Hematopoietic multipotent progenitor cell (in vitro differentiated cells): ENCODE data around the gene PRRT3. TPM values are rescaled to one million over a fixed set of nuclear protein-coding genes. Genes with fewer than 3 reads are reported as not detected.
"Not testable (repeated sequence)": the region's sequence is repeated elsewhere in the genome, so short reads cannot be mapped to it uniquely, and the experiment has no call there.

Experiments used
- DNase-seq, 3 donors: peaks; one replicate each; pipeline ENCODE4 v3.0.0-alpha.2; 2011 to 2015; ENCODE audit warnings: low read depth in 2 of 3, low spot score in 2 of 3
- total RNA-seq: library from RNA; depleted of rRNA; stranded (reverse); fragments of >200 nt; gene quantifications from one replicate; pipeline ENCODE4 v1.2.3, GENCODE V29; 2012

The PRRT3 gene
- total RNA-seq, 1 donor, result 8.1 TPM

GRCh38 chr3:9948586-9948985, 3.6 kb downstream of the PRRT3 start:
- no peak for DNase-seq

GRCh38 chr3:9947025-9947995, 4.9 kb downstream of the PRRT3 start:
- DNase-seq, result no peak

GRCh38 chr3:9946112-9947024, 5.8 kb downstream of the PRRT3 start:
- peak; percentile 41 to 90 (median 86) for DNase-seq

GRCh38 chr3:9945358-9945757, 6.8 kb downstream of the PRRT3 start:
- DNase-seq, result no peak

- no peak for DNase-seq
These were observed 7.9 kb downstream of the PRRT3 start for GRCh38 chr3:9944271-9944670.

- DNase-seq, result no peak
These were observed 9.1 kb downstream of the PRRT3 start for GRCh38 chr3:9942934-9943690.

GRCh38 chr3:9942164-9942563, 10.0 kb downstream of the PRRT3 start:
- no peak for DNase-seq

GRCh38 chr3:9940746-9941145, 11.5 kb downstream of the PRRT3 start:
- DNase-seq, result no peak

GRCh38 chr3:9939906-9940305, 12.3 kb downstream of the PRRT3 start:
- DNase-seq, result not testable (repeated sequence)

- no peak for DNase-seq
These were observed 13.2 kb downstream of the PRRT3 start for GRCh38 chr3:9938966-9939365.

- no peak for DNase-seq
These were observed 14.5 kb downstream of the PRRT3 start for GRCh38 chr3:9937486-9938238.

GRCh38 chr3:9935966-9936510, 16.2 kb downstream of the PRRT3 start:
- no peak for DNase-seq

GRCh38 chr3:9934993-9935392, 17.2 kb downstream of the PRRT3 start:
- no peak for DNase-seq

GRCh38 chr3:9934235-9934621, 18.0 kb downstream of the PRRT3 start:
- DNase-seq, result peak in 1 of 3 donors; percentile 68

GRCh38 chr3:9933561-9934234, 18.5 kb downstream of the PRRT3 start, which contains the start of gene CRELD1:
CRELD1 (plus strand) TSS chr3:9933834; CDS start chr3:9934439, 605 bp downstream.
- peak; percentile 95 to 97 (median 96) for DNase-seq

- DNase-seq, result peak; percentile 75 to 94 (median 94)
These were observed 19.2 kb downstream of the PRRT3 start for GRCh38 chr3:9932843-9933560.

GRCh38 chr3:9932535-9932842, 19.7 kb downstream of the PRRT3 start:
- DNase-seq, result no peak

GRCh38 chr3:9930804-9931418, 21.3 kb downstream of the PRRT3 start:
- peak in 1 of 3 donors; percentile 51 for DNase-seq
